ENCODE data around the gene ANKMY1.
"Not testable (repeated sequence)": the region's sequence is repeated elsewhere in the genome, so short reads cannot be mapped to it uniquely, and the experiment has no call there.

The ANKMY1 gene

GRCh38 chr2:240521885-240522284, 35.9 kb downstream of the ANKMY1 start:
- DNase-seq (ENCODE audit: low read depth in 2 of 2), result not testable (repeated sequence)

- no peak for DNase-seq (ENCODE audit: low read depth in 2 of 2)
These were observed 36.8 kb downstream of the ANKMY1 start for GRCh38 chr2:240520974-240521350.

GRCh38 chr2:240520130-240520973, 37.4 kb downstream of the ANKMY1 start:
- no peak for DNase-seq (ENCODE audit: low read depth in 2 of 2)

GRCh38 chr2:240519396-240520129, 38.2 kb downstream of the ANKMY1 start:
- DNase-seq (ENCODE audit: low read depth in 2 of 2), result no peak

- no peak for DNase-seq (ENCODE audit: low read depth in 2 of 2)
These were observed 38.8 kb downstream of the ANKMY1 start for GRCh38 chr2:240518981-240519380.

GRCh38 chr2:240517342-240517741, 40.4 kb downstream of the ANKMY1 start:
- DNase-seq (ENCODE audit: low read depth in 2 of 2), result no peak

GRCh38 chr2:240514631-240515030, 43.2 kb downstream of the ANKMY1 start:
- DNase-seq (ENCODE audit: low read depth in 2 of 2), result no peak

- peak; percentile 58 to 71 for DNase-seq (ENCODE audit: low read depth in 2 of 2)
These were observed 44.1 kb downstream of the ANKMY1 start for GRCh38 chr2:240513549-240514287.

GRCh38 chr2:240512666-240513535, 44.9 kb downstream of the ANKMY1 start:
- no peak for DNase-seq (ENCODE audit: low read depth in 2 of 2)

GRCh38 chr2:240512109-240512485, 45.7 kb downstream of the ANKMY1 start:
- no peak for DNase-seq (ENCODE audit: low read depth in 2 of 2)

- DNase-seq (ENCODE audit: low read depth in 2 of 2), result no peak
These were observed 46.3 kb downstream of the ANKMY1 start for GRCh38 chr2:240511351-240512108.

- no peak for DNase-seq (ENCODE audit: low read depth in 2 of 2)
These were observed 47.1 kb downstream of the ANKMY1 start for GRCh38 chr2:240510513-240511210.

- DNase-seq (ENCODE audit: low read depth in 2 of 2), result no peak
These were observed 47.9 kb downstream of the ANKMY1 start for GRCh38 chr2:240509667-240510512.

- no peak for DNase-seq (ENCODE audit: low read depth in 2 of 2)
These were observed 48.8 kb downstream of the ANKMY1 start for GRCh38 chr2:240508832-240509545.

- DNase-seq (ENCODE audit: low read depth in 2 of 2), result no peak
These were observed 50.0 kb downstream of the ANKMY1 start for GRCh38 chr2:240507778-240508251.

- DNase-seq (ENCODE audit: low read depth in 2 of 2), result no peak
These were observed 50.6 kb downstream of the ANKMY1 start for GRCh38 chr2:240507060-240507777.

- DNase-seq (ENCODE audit: low read depth in 2 of 2), result no peak
These were observed 51.3 kb downstream of the ANKMY1 start for GRCh38 chr2:240506406-240507059.

Data from stimulated activated CD8-positive, alpha-beta memory T cell treated with anti-CD3 and anti-CD28 coated beads, Interleukin-15, amount 100 ng/mL, for 4 hours (primary cell).